Fibroblast of lung (primary cell): ENCODE data around the gene OR2AT4. TPM values are rescaled to one million over a fixed set of nuclear protein-coding genes. Genes with fewer than 3 reads are reported as not detected.
"Not testable (repeated sequence)": the region's sequence is repeated elsewhere in the genome, so short reads cannot be mapped to it uniquely, and the experiment has no call there.

ENCODE experiments used
- DNase-seq, 2 donors: peaks; one replicate each; pipeline versions ENCODE4 v3.0.0 to v3.0.0-alpha.2; 2010; ENCODE audit warnings: low read depth in 2 of 2
- H2AFZ ChIP-seq: 2 replicates; pipeline ENCODE4 v1.5.1; 2012; ENCODE audit warnings: low read length, control low read depth, inconsistent platforms
- H3K27ac ChIP-seq: 2 replicates; pipeline ENCODE4 v1.5.1; 2011; ENCODE audit warnings: low read length, control low read depth; ENCODE audit not compliant: insufficient read depth
- H3K27me3 ChIP-seq: 2 replicates; pipeline ENCODE4 v1.5.1; 2011; ENCODE audit warnings: mild to moderate bottlenecking, low read length; ENCODE audit not compliant: control insufficient read depth, insufficient read depth
- H3K36me3 ChIP-seq: 2 replicates; pipeline ENCODE4 v1.5.1; 2011; ENCODE audit warnings: low read length; ENCODE audit not compliant: control insufficient read depth, insufficient read depth
- H3K4me1 ChIP-seq: 2 replicates; pipeline ENCODE4 v1.5.1; 2011; ENCODE audit warnings: low read length; ENCODE audit not compliant: control insufficient read depth, insufficient read depth; ENCODE audit errors: extremely low read depth
- H3K4me2 ChIP-seq: 2 replicates; pipeline ENCODE4 v1.5.1; 2011; ENCODE audit warnings: low read length, control low read depth; ENCODE audit not compliant: insufficient read depth; ENCODE audit errors: extremely low read depth
- H3K4me3 ChIP-seq, 4 experiments: fragments of 200-600 bp in 1 of 4; sonication (generic) in 1 of 4; replicated peaks in 1 of 4; 2 replicates each; pipeline ENCODE4 v1.5.1; 2011 to 2016; ENCODE audit warnings: low read length in 4 of 4, low read depth in 3 of 4, mild to moderate bottlenecking in 3 of 4, control low read depth in 2 of 4, inconsistent platforms in 1 of 4, mixed read lengths in 1 of 4; ENCODE audit not compliant: insufficient read depth in 1 of 4; ENCODE audit errors: control extremely low read depth in 1 of 4
- H3K79me2 ChIP-seq: 2 replicates; pipeline ENCODE4 v1.5.1; 2012; ENCODE audit warnings: mild to moderate bottlenecking, low read length, inconsistent platforms; ENCODE audit not compliant: control insufficient read depth, insufficient read depth
- H3K9ac ChIP-seq: 2 replicates; pipeline ENCODE4 v1.5.1; 2011; ENCODE audit warnings: mild to moderate bottlenecking, low read length, control low read depth; ENCODE audit not compliant: insufficient read depth
- H3K9me3 ChIP-seq: 2 replicates; pipeline ENCODE4 v1.5.1; 2012; ENCODE audit warnings: low read depth, low read length; ENCODE audit not compliant: control insufficient read depth, insufficient read depth
- H4K20me1 ChIP-seq: 2 replicates; pipeline ENCODE4 v1.5.1; 2011; ENCODE audit warnings: low read length; ENCODE audit not compliant: control insufficient read depth, insufficient read depth; ENCODE audit errors: extremely low read depth
- EZH2 ChIP-seq: IDR thresholded peaks from 2 replicates; pipeline ENCODE4 v1.5.1; 2012; ENCODE audit warnings: low read length, control low read depth, mild to moderate bottlenecking; ENCODE audit errors: missing control alignments
- polyA plus RNA-seq, 2 donors: library from polyadenylated mRNA; depleted of rRNA in 1 of 2; stranded (reverse) in 1 of 2; unstranded in 1 of 2; fragments of >200 nt; gene quantifications; 2 replicates each; pipeline ENCODE4 v1.2.1, GENCODE V29; 2011 to 2012; ENCODE audit warnings: missing spikeins in 1 of 2
- total RNA-seq: library from RNA; depleted of rRNA; stranded (reverse); fragments of >200 nt; gene quantifications from 2 replicates; pipeline ENCODE4 v1.2.1, GENCODE V29; 2014
- TF ChIP-seq, protein P1 (sequence below), 2 donors: IDR thresholded peaks in 1 of 2; conservative IDR thresholded peaks in 1 of 2; 1 replicate in 1 of 2; 2 replicates in 1 of 2; pipeline ENCODE4 v1.5.1; 2011 to 2012; ENCODE audit warnings: low read length in 2 of 2, control low read depth in 1 of 2, inconsistent platforms in 1 of 2, low read depth in 1 of 2, mild to moderate bottlenecking in 1 of 2

OR2AT4 gene
- total and polyA plus RNA-seq, 2 donors (not counting 1 experiment from before 2014, with no cell fraction given) = not detected

DNA sequence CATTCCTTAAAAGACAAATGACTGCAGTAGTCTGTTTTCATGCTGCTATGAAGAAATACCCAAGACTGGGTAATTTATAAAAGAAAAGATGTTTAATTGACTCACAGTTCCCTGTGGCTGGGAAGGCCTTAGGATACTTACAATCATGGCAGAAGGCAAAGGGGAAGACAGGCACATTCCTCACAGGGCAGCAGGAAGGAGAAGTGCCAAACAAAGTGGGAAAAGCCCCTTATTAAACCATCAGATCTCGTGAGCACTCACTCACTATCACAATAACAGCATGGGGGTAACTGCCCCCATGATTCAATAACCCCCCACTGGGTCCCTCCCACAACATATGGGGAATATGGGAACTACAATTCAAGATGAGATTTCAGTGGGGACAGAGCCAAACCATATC is 16.4 kb upstream of the OR2AT4 start:
- H3K9me3 ChIP-seq = no peaks in the 10 kb centered on the region
- no peak overlapping the region for H2AFZ ChIP-seq
- TF ChIP-seq, protein P1, sequence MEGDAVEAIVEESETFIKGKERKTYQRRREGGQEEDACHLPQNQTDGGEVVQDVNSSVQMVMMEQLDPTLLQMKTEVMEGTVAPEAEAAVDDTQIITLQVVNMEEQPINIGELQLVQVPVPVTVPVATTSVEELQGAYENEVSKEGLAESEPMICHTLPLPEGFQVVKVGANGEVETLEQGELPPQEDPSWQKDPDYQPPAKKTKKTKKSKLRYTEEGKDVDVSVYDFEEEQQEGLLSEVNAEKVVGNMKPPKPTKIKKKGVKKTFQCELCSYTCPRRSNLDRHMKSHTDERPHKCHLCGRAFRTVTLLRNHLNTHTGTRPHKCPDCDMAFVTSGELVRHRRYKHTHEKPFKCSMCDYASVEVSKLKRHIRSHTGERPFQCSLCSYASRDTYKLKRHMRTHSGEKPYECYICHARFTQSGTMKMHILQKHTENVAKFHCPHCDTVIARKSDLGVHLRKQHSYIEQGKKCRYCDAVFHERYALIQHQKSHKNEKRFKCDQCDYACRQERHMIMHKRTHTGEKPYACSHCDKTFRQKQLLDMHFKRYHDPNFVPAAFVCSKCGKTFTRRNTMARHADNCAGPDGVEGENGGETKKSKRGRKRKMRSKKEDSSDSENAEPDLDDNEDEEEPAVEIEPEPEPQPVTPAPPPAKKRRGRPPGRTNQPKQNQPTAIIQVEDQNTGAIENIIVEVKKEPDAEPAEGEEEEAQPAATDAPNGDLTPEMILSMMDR (conservative IDR thresholded peaks at IDR 0.05 in 1 of 2, IDR thresholded peaks at IDR 0.05 in 1 of 2; ENCODE audit: low read depth in 1 of 2, low read length in 2 of 2) = no peak
- no peak for TF ChIP-seq EZH2
- no peak overlapping the region for H3K27ac ChIP-seq
- H3K4me3 ChIP-seq = no peak overlapping the region
- no peaks in the 10 kb centered on the region for H3K4me1 ChIP-seq
- no peaks in the 10 kb centered on the region for H3K27me3 ChIP-seq
- no peak overlapping the region for H3K4me2 ChIP-seq
- no peaks in the 10 kb centered on the region for H4K20me1 ChIP-seq
- H3K79me2 ChIP-seq = no peaks in the 10 kb centered on the region
- H3K36me3 ChIP-seq = no peaks in the 10 kb centered on the region
- no peak overlapping the region for H3K9ac ChIP-seq
- no peak for DNase-seq

DNA sequence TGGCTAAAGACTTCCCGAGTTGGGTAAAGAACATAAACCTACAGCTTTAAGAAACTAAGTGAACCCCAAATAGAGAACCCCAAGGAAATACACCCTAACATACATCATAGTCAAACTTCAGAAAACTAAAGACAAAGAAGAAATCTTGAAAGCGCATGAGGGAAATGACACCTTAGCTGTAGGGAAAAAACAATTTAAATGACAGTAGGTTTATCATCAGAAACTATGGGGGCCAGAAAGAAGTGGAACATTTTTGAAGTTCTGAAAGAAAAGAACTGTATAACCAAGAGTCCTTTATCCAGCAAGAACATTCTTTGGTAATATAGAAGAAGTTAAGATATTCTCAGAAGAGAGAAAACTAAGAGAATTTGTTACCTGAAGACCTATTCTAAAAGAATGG is 15.5 kb upstream of the OR2AT4 start:
- no peak for DNase-seq
- H3K36me3 ChIP-seq = no peaks in the 10 kb centered on the region
- H3K79me2 ChIP-seq = no peaks in the 10 kb centered on the region
- no peaks in the 10 kb centered on the region for H3K4me1 ChIP-seq
- H3K4me2 ChIP-seq = no peak overlapping the region
- H3K4me3 ChIP-seq = no peak overlapping the region
- no peaks in the 10 kb centered on the region for H3K9me3 ChIP-seq
- no peak overlapping the region for H2AFZ ChIP-seq
- H3K27me3 ChIP-seq = no peaks in the 10 kb centered on the region
- no peak for TF ChIP-seq EZH2
- TF ChIP-seq, protein P1 (conservative IDR thresholded peaks at IDR 0.05 in 1 of 2, IDR thresholded peaks at IDR 0.05 in 1 of 2; ENCODE audit: low read depth in 1 of 2, low read length in 2 of 2) = no peak
- H4K20me1 ChIP-seq = no peaks in the 10 kb centered on the region
- H3K9ac ChIP-seq = no peak overlapping the region
- H3K27ac ChIP-seq = no peak overlapping the region

DNA sequence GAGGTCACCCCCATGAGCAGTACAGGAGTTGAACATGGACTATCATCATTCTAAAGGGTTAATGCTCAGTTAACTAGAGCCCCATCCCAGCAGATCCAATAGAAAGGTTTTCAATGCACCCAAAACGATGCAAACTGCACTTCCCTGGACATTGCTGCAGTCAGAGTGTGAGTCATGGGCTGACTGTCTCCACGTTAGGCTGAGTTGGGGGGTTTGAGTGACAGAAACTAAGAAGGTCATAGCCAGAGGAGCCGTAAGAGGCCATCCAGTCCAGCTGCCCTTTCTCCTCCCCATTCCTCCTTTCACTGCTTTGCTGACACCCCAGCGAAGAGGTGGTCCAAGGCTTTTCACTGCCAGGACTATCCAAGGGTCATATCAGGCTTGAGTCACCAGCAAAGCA is 10.5 kb upstream of the OR2AT4 start:
- H3K4me2 ChIP-seq = no peak overlapping the region

DNA sequence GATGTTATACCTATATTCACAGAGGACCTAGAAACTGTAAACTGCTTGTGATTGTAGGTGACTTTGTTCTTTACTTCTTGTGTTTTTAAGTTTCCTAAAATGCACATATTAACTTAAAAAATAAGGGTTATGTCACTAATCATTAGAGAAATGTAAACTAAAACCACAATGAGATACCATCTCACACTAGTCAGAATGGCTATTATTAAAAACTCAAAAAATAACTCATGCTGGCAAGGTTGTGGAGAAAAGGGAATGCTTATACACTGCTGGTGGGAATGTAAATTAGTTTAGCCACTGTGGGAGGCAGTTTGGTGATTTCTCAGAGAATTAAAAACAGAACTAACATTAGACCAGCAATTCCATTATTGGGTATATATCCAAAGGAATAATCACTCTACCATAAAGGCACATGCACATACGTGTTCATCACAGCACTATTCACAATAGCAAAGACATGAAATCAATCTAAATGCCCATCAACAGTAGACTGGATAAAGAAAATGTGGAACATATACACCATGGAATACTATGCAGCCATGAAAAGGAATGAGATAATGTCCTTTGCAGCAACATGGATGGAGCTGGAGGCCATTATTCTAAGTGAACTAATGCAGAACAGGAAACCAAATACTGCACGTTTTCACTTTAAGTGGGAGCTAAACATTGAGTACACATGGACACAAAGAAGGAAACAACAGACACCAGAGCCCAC is 9.4 kb upstream of the OR2AT4 start:
- H4K20me1 ChIP-seq, H3K4me2 ChIP-seq, H2AFZ ChIP-seq, H3K27me3 ChIP-seq, H3K36me3 ChIP-seq, H3K9me3 ChIP-seq, H3K9ac ChIP-seq, H3K4me3 ChIP-seq, H3K79me2 ChIP-seq, H3K4me1 ChIP-seq, H3K27ac ChIP-seq: not testable (repeated sequence)
- DNase-seq = peak in 1 of 2 donors; percentile 7

More for the DNA sequence above, 10.5 kb upstream of the OR2AT4 start:
- TF ChIP-seq EZH2 = no peak
- TF ChIP-seq, protein P1 (conservative IDR thresholded peaks at IDR 0.05 in 1 of 2, IDR thresholded peaks at IDR 0.05 in 1 of 2; ENCODE audit: low read depth in 1 of 2, low read length in 2 of 2) = no peak
- Histone ChIP-seq H3K27me3 (no peaks in the 10 kb centered on the region), H4K20me1 (no peaks in the 10 kb centered on the region), H3K9ac (no peak overlapping the region), H2AFZ (no peak overlapping the region), H3K27ac (no peak overlapping the region), H3K4me3 (no peak overlapping the region), H3K9me3 (no peaks in the 10 kb centered on the region), H3K79me2 (no peaks in the 10 kb centered on the region), H3K4me1 (peaks cover 4% of the 10 kb centered on the region), H3K36me3 (no peaks in the 10 kb centered on the region)
- DNase-seq = peak in 1 of 2 donors; percentile 44
